LNCAP (cell line): Measurements from ENCODE around the gene ALG9.

Experiments
- TF ChIP-seq, protein P1 (sequence below): fragments of 450-650 bp; IDR thresholded peaks from 2 replicates; pipeline ENCODE4 v1.5.1; 2017; ENCODE audit warnings: mild to moderate bottlenecking

Gene ALG9

DNA sequence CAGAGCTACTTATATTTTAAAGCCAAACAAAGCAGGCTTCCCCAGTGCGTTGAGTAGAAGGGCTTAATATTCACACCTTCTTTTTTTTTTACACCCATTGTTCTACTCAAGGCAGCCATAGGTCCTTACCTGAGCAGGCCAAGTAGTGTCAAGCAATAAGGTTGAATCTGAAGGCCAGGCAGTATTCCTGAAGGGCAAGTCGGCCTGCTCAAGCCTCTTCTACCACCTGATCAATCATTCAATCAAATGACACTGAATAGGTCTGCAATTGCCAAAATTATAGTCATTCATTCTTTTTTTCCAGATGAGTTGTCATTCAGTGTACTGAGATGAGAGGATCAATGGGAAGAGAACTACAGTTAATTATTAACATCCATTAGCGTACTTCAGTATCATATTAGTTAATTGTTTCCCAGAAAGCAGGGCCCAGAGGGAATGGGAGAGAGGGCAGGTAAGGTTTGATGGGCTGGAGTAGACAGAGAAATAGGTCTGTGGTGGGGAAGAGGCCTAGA lies 93.3 kb downstream of the ALG9 start:
- TF ChIP-seq, protein P1, sequence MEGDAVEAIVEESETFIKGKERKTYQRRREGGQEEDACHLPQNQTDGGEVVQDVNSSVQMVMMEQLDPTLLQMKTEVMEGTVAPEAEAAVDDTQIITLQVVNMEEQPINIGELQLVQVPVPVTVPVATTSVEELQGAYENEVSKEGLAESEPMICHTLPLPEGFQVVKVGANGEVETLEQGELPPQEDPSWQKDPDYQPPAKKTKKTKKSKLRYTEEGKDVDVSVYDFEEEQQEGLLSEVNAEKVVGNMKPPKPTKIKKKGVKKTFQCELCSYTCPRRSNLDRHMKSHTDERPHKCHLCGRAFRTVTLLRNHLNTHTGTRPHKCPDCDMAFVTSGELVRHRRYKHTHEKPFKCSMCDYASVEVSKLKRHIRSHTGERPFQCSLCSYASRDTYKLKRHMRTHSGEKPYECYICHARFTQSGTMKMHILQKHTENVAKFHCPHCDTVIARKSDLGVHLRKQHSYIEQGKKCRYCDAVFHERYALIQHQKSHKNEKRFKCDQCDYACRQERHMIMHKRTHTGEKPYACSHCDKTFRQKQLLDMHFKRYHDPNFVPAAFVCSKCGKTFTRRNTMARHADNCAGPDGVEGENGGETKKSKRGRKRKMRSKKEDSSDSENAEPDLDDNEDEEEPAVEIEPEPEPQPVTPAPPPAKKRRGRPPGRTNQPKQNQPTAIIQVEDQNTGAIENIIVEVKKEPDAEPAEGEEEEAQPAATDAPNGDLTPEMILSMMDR, result no peak

DNA sequence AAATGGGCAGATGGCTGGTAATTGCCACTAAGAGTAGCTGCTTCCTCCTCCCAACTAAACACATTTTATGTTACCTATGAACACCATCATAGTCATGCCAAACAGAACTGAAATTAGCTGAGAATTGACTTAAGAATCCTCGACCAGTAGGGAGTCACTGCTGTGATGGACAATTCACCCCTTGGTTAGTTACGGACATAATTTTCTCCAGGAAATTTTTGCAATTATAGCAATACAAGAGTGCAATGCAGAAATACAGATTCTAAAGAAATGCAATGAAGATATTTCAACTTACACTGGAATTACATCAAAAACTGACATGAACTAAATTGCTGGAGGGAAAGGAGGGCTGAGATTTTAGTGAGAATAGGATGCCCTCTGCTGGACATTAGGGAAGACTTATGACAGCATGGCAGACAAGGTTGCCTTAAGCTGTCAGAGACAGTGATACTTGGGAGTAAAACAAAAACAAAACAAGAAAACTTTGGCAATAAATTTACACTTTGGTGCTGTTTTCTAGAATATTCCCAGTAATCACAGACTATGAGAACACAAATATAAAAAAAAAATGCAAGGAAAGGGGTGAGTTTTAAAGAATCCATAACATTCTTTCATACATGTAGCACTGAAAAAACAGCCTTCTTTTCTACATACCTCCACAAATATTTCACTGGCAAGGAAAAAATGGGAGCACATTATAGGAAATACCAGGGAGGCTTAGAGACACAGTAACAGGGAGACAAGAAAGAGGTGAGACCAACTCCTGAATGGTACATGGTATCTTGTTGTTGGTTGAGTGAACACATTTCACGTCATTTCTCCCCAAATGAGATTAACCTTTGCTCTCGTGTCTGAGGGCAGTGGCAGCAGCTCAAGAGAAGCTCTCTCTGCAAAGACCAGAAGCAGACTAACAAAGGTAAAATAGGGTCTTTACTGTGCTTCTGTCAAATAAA lies 94.0 kb downstream of the ALG9 start:
- TF ChIP-seq, protein P1, result peak; percentile 80

DNA sequence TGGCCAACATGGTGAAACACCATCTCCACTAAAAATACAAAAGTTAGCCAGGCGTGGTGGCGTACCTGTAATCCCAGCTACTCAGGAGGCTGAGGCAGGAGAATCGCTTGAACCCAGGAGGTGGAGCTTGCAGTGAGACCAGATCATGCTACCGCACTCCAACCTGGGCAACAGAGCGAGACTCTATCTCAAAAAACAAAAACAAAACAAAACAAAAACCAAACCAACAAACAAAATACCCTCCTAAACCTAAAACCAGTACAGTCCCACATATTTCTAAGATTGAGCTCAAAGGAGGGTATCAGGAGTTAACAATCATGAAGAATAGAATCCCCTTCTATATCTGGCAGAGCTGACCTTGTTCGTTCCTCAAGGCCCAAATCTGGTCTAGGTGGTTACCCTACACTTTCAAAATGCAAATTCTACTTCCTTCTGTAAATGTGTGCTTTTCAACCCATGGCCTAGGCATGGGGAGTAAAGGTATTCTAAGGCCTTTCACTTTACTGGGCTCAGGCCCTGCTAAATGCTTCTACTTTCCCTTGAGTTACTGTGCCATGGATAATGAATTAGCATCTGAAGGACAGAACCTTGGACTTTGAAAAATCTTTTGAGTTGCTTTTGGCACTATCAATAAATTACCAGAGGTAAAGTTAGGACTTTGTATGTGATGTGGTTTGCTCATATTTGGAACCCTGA lies 94.8 kb downstream of the ALG9 start:
- TF ChIP-seq, protein P1, result no peak

DNA sequence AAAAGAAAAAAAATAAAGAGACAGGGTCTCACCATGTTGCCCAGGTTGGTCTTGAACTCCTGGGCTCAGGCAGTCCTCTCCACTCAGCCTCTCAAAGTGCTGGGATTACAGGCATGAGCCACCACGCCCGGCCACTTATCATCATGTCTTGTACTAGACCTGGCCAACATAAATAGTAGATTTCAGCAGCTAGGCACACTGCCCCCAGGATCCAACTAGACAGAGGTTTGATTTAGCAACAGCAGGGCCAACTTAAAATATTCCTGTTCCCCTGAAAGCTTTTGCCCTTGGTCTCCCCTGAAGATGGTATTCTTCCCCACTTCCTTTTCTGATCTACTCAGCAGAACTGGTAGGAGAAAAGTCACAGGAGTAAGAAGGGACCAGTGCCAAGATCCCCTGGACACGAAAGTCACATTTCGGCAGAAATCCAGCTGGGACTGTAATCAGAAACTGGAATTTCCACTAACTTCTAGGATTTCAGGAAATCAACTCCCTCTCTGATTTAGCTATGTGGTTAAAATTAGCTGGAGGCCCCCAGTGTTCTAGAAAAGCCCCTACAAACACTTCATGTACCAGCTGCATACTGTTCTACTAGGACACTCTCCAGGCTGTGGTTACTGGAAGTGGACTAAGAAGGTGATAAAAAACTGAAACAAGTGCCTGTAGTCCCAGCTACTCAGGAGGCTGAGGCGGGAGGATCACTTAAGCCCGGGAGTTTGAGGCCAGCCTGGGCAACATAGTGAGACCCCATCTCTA lies 96.2 kb downstream of the ALG9 start:
- TF ChIP-seq, protein P1, result no peak

DNA sequence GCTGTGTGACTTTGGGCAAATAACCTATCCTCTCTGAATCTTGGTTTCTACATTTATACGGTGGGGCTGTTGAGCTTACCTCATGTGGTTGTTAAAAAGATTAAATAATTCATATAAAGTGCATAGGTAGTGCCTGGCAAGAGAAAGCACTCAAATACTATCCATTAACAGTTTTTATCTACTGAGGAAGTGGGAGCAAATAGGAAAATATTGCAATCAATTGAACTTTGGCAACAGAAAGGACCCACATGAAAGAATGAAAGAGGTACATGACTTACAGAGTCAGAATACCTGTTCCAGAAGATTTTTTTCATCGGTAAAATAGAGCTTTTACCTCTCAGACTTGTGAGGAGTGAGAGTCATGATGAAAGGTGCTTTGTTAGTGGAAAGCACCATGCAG lies 98.8 kb downstream of the ALG9 start:
- TF ChIP-seq, protein P1, result no peak

DNA sequence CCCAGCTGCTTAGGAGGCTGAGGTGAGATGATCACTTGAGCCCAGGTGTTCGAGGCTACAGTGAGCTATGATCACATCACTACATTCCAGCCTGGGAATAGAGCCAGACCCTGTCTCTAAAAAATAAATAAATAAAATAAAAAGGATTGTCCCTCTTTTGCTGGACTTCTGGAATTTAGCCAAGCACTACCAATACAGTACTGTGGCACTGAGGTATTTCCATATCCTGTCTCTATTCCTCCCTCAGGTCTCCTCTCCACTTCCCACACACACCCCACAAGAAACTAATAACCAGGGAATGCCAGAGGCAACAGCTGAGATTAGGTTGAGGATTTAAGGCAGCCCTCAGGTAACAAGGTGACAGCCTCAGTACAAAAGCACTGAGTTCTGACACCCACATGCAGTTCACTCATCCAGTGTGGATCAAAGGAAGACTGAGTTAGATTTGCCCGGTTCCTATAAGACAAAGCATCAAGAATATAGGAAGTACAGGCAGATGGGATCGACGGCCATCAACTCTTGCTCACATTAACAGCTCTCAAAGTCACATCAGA lies 100.7 kb downstream of the ALG9 start:
- TF ChIP-seq, protein P1, result no peak

DNA sequence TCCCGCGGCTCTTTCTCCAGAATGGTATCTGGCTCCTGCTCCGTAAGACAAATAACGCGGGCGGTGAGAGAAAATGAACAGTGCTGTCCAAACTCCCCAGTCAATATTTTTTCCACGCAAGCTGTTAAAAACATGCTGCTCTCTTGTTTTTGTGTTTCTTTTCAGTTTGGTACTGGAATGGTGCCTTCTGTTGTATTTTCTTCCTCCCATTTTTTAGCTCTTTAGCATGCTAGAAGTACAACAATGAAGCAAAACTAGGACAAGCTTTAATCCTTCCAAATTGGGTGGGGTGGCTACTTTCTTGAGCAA lies 104.6 kb downstream of the ALG9 start:
- TF ChIP-seq, protein P1, result no peak
